Heart right ventricle (tissue), 16 donors: ENCODE results near the gene IDH3G. TPM values are rescaled to one million over a fixed set of nuclear protein-coding genes. Genes with fewer than 3 reads are reported as not detected.

Experiments used
- ATAC-seq, 8 donors: fragments of 200-7000 bp; cut with Tn5 transposase; one replicate each; pipeline ENCODE4 v1.9.1; 2020; ENCODE audit warnings: mild to moderate bottlenecking in 8 of 8, moderate library complexity in 8 of 8, moderate number of reproducible peaks in 1 of 8
- DNase-seq, 2 donors: peaks; one replicate each; pipeline ENCODE4 v3.0.0-alpha.2; 2020
- H3K27ac ChIP-seq, 10 donors: fragments of 200-600 bp; sonication (generic) in 2 of 10; one replicate each; pipeline versions ENCODE4 v1.5.0 to v1.8.0; 2020 to 2022; ENCODE audit warnings: mild to moderate bottlenecking in 3 of 10
- H3K27me3 ChIP-seq, 7 donors: fragments of 200-600 bp; one replicate each; pipeline ENCODE4 v1.8.0; 2021 to 2022; ENCODE audit warnings: mild to moderate bottlenecking in 2 of 7
- H3K36me3 ChIP-seq, 9 donors: fragments of 200-600 bp; sonication (generic) in 1 of 9; one replicate each; pipeline versions ENCODE4 v1.5.0 to v1.8.0; 2020 to 2022; ENCODE audit warnings: mild to moderate bottlenecking in 2 of 9
- H3K4me1 ChIP-seq, 9 donors: fragments of 200-600 bp; sonication (generic) in 1 of 9; one replicate each; pipeline versions ENCODE4 v1.5.0 to v1.8.0; 2020 to 2022; ENCODE audit warnings: mild to moderate bottlenecking in 4 of 9
- H3K4me3 ChIP-seq, 10 donors: fragments of 200-600 bp; sonication (generic) in 2 of 10; one replicate each; pipeline versions ENCODE4 v1.5.0 to v1.8.0; 2020 to 2022; ENCODE audit warnings: mild to moderate bottlenecking in 7 of 10, moderate library complexity in 2 of 10
- H3K9me3 ChIP-seq, 11 donors: fragments of 200-600 bp in 10 of 11; sonication (generic) in 2 of 11; one replicate each; pipeline versions ENCODE4 v1.5.0 to v1.8.0; 2013 to 2022; ENCODE audit warnings: mild to moderate bottlenecking in 2 of 11, control low read depth in 1 of 11, moderate library complexity in 1 of 11
- WGBS, 2 donors: extraction: QIAGEN DNeasy Blood & Tissue Kit; methylation state at CpG; one replicate each; pipeline ENCODE4 v1.1.7; 2013; ENCODE audit warnings: inconsistent platforms in 1 of 2; 5-methylcytosine and 5-hydroxymethylcytosine counted together
- intact Hi-C, 10 donors: fragments of 100-400 bp; cut with DNase I; formaldehyde crosslinking; loops; one replicate each; pipeline versions ENCODE4 v1.11.1 to v1.14.2; 2022
- polyA plus RNA-seq, 2 donors: library from polyadenylated mRNA; stranded (reverse); fragments of 200-250 nt; gene quantifications; one replicate each; pipeline ENCODE4 v1.2.3, GENCODE V29; 2013
- total RNA-seq, 10 donors: library from RNA; stranded (reverse); fragmentation: NEBNext Ultra II Directional in 3 of 10; extraction: Animal tissue kit (Norgen Biotek cat#: 25700) in 3 of 10; gene quantifications; one replicate each; pipeline versions ENCODE4 v1.2.1 to v1.2.4, GENCODE V29; 2021 to 2023
- TF ChIP-seq, protein P1 (sequence below), 9 donors: fragments of 200-600 bp; sonication (generic) in 2 of 9; IDR thresholded peaks; one replicate each; pipeline versions ENCODE4 v1.5.0 to v1.8.0; 2021 to 2022; ENCODE audit warnings: antibody characterized with exemption in 9 of 9, mild to moderate bottlenecking in 5 of 9, moderate library complexity in 1 of 9
- donor health status: Arrhythmogenic right ventricular cardiomyopathy.
- donor health status: ischemic (EF 13 %, LVEDD 7.1; RV severe dilation, severe dysfunction).
- donor health status: healthy with polysubstance abuse.
- donor health status: DM: no; HTN: yes; CAD: no.
- donor health status: DM: no; HTN: no; CAD: no.
- donor health status: ischemic (EF 25% LVEDD 6.9; RV normal size, moderate dysfunction).
- donor health status: ischemic (EF 25% LVEDD 5.7; RV mildly dilated, moderate dysfunction).
- donor health status: healthy.
- donor health status: DM: yes; HTN: yes; CAD: no.
- donor health status: Ischemic cardiomyopathy.
- donor health status: ischemic (EF 35%, LVEDD 5.7; RV mildly dilated, moderate dysfunction).
- donor health status: nonischemic (EF 11% LVEDD 7.7; RV severe dilation, severe dysfunction).
- donor health status: DM: yes; HTN: yes; CAD: no.
- donor health status: PGD.
- donor health status: ischemic (EF 29% LVEDD 5.4; RV normal size, mild dysfunction).
- donor health status: nonischemic (EF 23%, LVEDD 6.1; RV moderate dilation, normal function).

The IDH3G gene
- total and polyA plus RNA-seq, 12 donors: 58.7 to 97.2 (median 74.5) TPM

- DNase-seq (no peak), ATAC-seq (no peak)
- WGBS, 2 donors: 83 to 85% methylated on average over 3 of the region's 3 CpGs
- intact Hi-C loops: no loop called here
- Histone ChIP-seq H3K27me3 (peaks cover 0 to 90% (median 0%) of the 10 kb centered on the region in 7 donors), H3K27ac (no peak overlapping the region), H3K4me3 (no peak overlapping the region), H3K36me3 (no peaks in the 10 kb centered on the region), H3K4me1 (peaks cover 0 to 16% (median 0%) of the 10 kb centered on the region in 9 donors), H3K9me3 (no peaks in the 10 kb centered on the region)
- TF ChIP-seq, protein P1, sequence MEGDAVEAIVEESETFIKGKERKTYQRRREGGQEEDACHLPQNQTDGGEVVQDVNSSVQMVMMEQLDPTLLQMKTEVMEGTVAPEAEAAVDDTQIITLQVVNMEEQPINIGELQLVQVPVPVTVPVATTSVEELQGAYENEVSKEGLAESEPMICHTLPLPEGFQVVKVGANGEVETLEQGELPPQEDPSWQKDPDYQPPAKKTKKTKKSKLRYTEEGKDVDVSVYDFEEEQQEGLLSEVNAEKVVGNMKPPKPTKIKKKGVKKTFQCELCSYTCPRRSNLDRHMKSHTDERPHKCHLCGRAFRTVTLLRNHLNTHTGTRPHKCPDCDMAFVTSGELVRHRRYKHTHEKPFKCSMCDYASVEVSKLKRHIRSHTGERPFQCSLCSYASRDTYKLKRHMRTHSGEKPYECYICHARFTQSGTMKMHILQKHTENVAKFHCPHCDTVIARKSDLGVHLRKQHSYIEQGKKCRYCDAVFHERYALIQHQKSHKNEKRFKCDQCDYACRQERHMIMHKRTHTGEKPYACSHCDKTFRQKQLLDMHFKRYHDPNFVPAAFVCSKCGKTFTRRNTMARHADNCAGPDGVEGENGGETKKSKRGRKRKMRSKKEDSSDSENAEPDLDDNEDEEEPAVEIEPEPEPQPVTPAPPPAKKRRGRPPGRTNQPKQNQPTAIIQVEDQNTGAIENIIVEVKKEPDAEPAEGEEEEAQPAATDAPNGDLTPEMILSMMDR (IDR thresholded peaks at IDR 0.05): no peak
Observed at GRCh38 chrX:153827016-153827415, 32.8 kb upstream of the IDH3G start.

DNA sequence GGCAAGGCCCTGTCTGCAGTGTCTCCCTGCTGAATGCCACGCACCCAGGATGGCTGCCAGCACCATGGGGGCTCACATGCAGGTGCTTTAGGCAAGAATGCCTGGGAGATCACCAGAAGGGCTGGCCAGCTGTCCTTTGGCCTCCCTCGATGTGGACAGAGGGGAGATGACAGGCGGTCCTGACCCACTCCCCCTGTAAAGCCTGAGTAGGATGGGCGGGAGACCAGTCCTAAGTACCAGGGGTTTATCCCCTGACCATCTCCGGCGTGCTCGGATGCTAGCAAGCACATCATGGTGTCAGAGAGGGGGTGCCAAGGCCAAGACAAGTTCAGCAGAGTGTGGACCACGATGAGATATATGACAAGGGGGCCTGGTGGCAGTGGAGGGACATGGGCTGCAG lies 30.9 kb upstream of the IDH3G start:
- 82 to 87% methylated on average over 8 of the region's 8 CpGs for WGBS, 2 donors
- ATAC-seq: no peak
- TF ChIP-seq, protein P1 (IDR thresholded peaks at IDR 0.05): no peak
- DNase-seq: no peak
- no peak overlapping the region for H3K27ac ChIP-seq
- H3K9me3 ChIP-seq: no peaks in the 10 kb centered on the region
- no peak overlapping the region for H3K4me3 ChIP-seq
- H3K27me3 ChIP-seq: peaks cover 0 to 94% (median 0%) of the 10 kb centered on the region in 7 donors
- intact Hi-C loops: no loop called here
- no peaks in the 10 kb centered on the region for H3K36me3 ChIP-seq
- peaks cover 0 to 15% (median 0%) of the 10 kb centered on the region in 9 donors for H3K4me1 ChIP-seq

DNA sequence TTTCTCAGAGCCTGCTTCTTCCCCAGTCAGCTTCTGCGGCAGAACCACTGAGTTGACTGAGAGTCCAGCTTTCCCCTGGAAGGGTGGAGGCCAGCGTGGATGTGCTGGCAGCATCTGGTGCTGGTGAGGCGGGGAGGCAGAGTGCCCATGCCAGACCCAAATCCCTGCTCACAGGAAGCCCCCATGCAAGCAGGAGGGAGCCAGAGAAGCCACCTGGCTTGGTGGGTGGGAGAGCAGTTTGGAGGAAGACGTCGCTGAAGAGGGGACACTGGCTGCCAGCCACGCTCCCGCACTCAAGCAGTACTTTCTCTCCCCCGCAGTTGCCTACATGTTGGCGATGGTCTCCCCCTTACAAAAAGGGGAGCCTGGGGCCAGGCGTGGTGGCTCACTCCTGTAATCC lies 30.2 kb upstream of the IDH3G start:
- TF ChIP-seq, protein P1 (IDR thresholded peaks at IDR 0.05): no peak
- WGBS, 2 donors: 84 to 93% methylated on average over 10 of the region's 10 CpGs
- no peaks in the 10 kb centered on the region for H3K9me3 ChIP-seq

GRCh38 chrX:153821066-153821465 lies 26.9 kb upstream of the IDH3G start:
- Histone ChIP-seq H3K36me3 (no peaks in the 10 kb centered on the region), H3K27me3 (peaks cover 0 to 88% (median 0%) of the 10 kb centered on the region in 7 donors), H3K4me3 (no peak overlapping the region), H3K9me3 (no peaks in the 10 kb centered on the region), H3K4me1 (peaks cover 0 to 7% (median 0%) of the 10 kb centered on the region in 9 donors), H3K27ac (no peak overlapping the region)
- intact Hi-C loops: no loop called here
- 92 to 96% methylated on average over 9 of the region's 9 CpGs for WGBS, 2 donors
- no peak for DNase-seq
- no peak for ATAC-seq
- TF ChIP-seq, protein P1 (IDR thresholded peaks at IDR 0.05): no peak

More for the DNA sequence above, 30.2 kb upstream of the IDH3G start:
- Histone ChIP-seq H3K36me3 (no peaks in the 10 kb centered on the region), H3K4me3 (no peak overlapping the region), H3K4me1 (peaks cover 0 to 12% (median 0%) of the 10 kb centered on the region in 9 donors), H3K27ac (no peak overlapping the region), H3K27me3 (peaks cover 0 to 94% (median 0%) of the 10 kb centered on the region in 7 donors)
- ATAC-seq (no peak), DNase-seq (no peak)
- intact Hi-C loops: no loop called here
